GM23338 (cell line): ENCODE measurements around the gene ADGRE3. TPM values are rescaled to one million over a fixed set of nuclear protein-coding genes. Genes with fewer than 3 reads are reported as not detected.

Source experiments
- ATAC-seq: fragments of 200-7000 bp; cut with Tn5 transposase; 3 replicates; pipeline ENCODE4 v1.9.1; 2020
- DNase-seq: peaks from one replicate; pipeline ENCODE4 v3.0.0-alpha.2; 2015; ENCODE audit warnings: low spot score
- H2AFZ ChIP-seq: fragments of 200-600 bp; sonication (generic); 2 replicates; pipeline ENCODE4 v1.8.0; 2016; ENCODE audit warnings: antibody characterized with exemption, mild to moderate bottlenecking, moderate library complexity
- H3F3A ChIP-seq: fragments of 200-600 bp; sonication (generic); replicated peaks from 2 replicates; pipeline ENCODE4 v1.8.0; 2017; ENCODE audit warnings: antibody characterized with exemption, mixed run types, low read depth
- H3K27ac ChIP-seq: fragments of 200-600 bp; sonication (generic); 2 replicates; pipeline ENCODE4 v1.6.1; 2016; ENCODE audit warnings: low read depth
- H3K27me3 ChIP-seq: fragments of 200-600 bp; sonication (generic); 2 replicates; pipeline ENCODE4 v1.8.0; 2016; ENCODE audit warnings: mild to moderate bottlenecking, mixed run types, moderate library complexity; ENCODE audit not compliant: insufficient read depth
- H3K36me3 ChIP-seq: fragments of 200-600 bp; sonication (generic); 2 replicates; pipeline ENCODE4 v1.8.0; 2016; ENCODE audit warnings: mild to moderate bottlenecking; ENCODE audit not compliant: insufficient read depth
- H3K4me1 ChIP-seq: fragments of 200-600 bp; sonication (generic); 2 replicates; pipeline ENCODE4 v1.8.0; 2016; ENCODE audit warnings: mild to moderate bottlenecking, moderate library complexity; ENCODE audit not compliant: insufficient read depth
- H3K4me2 ChIP-seq: fragments of 200-600 bp; sonication (generic); 2 replicates; pipeline ENCODE4 v1.7.1; 2017; ENCODE audit warnings: mixed run types
- H3K4me3 ChIP-seq: fragments of 200-600 bp; sonication (generic); 2 replicates; pipeline ENCODE4 v1.6.1; 2016; ENCODE audit warnings: mixed run types
- H3K79me2 ChIP-seq: fragments of 200-600 bp; sonication (generic); replicated peaks from 2 replicates; pipeline ENCODE4 v1.8.0; 2017; ENCODE audit warnings: mild to moderate bottlenecking; ENCODE audit not compliant: insufficient read depth
- H3K9me2 ChIP-seq: fragments of 200-600 bp; sonication (generic); 2 replicates; pipeline ENCODE4 v1.8.0; 2017; ENCODE audit not compliant: insufficient read depth
- H4K20me1 ChIP-seq: fragments of 200-600 bp; sonication (generic); replicated peaks from 2 replicates; pipeline ENCODE4 v1.8.0; 2017; ENCODE audit warnings: mild to moderate bottlenecking; ENCODE audit not compliant: insufficient read depth
- H3K27ac Mint-ChIP-seq: 2 replicates; pipeline ENCODE4 v1.8.0; 2020; ENCODE audit warnings: inconsistent platforms, mild to moderate bottlenecking, moderate library complexity, mixed read lengths
- H3K27me3 Mint-ChIP-seq: 3 replicates; pipeline ENCODE4 v1.8.0; 2022; ENCODE audit warnings: low read depth, mild to moderate bottlenecking, moderate library complexity, mixed read lengths, inconsistent platforms; ENCODE audit not compliant: insufficient read depth, poor library complexity
- H3K36me3 Mint-ChIP-seq: 3 replicates; pipeline ENCODE4 v1.8.0; 2021; ENCODE audit warnings: low read depth, mild to moderate bottlenecking, inconsistent platforms, moderate library complexity, mixed read lengths
- H3K4me1 Mint-ChIP-seq: 3 replicates; pipeline ENCODE4 v1.8.0; 2020; ENCODE audit warnings: mild to moderate bottlenecking, inconsistent platforms, mixed read lengths
- H3K4me3 Mint-ChIP-seq: 3 replicates; pipeline ENCODE4 v1.8.0; 2021; ENCODE audit warnings: moderate library complexity, mild to moderate bottlenecking, inconsistent platforms, mixed read lengths
- H3K9me3 Mint-ChIP-seq: 3 replicates; pipeline ENCODE4 v1.8.0; 2020; ENCODE audit warnings: moderate library complexity, mild to moderate bottlenecking, inconsistent platforms, mixed read lengths
- EZH2phosphoT487 ChIP-seq: fragments of 200-600 bp; sonication (generic); IDR thresholded peaks from one replicate; pipeline ENCODE4 v1.8.1; 2018; ENCODE audit warnings: antibody characterized with exemption; ENCODE audit not compliant: unreplicated experiment
- NANOG ChIP-seq: IDR thresholded peaks from 2 replicates; pipeline ENCODE4 v1.6.1; 2016; ENCODE audit warnings: antibody characterized with exemption, borderline replicate concordance
- ZNF331 ChIP-seq: fragments of 250-450 bp; sonication (Bioruptor Pico); IDR thresholded peaks from 2 replicates; pipeline ENCODE4 v1.5.0; 2020; ENCODE audit warnings: low read depth, mild to moderate bottlenecking, moderate library complexity
- polyA plus RNA-seq: library from polyadenylated mRNA; unstranded; fragments of >200 nt; fragmentation: Nextera tagmentation; extraction: Ambion mirVana; gene quantifications from 2 replicates; pipeline ENCODE4 v1.2.1, GENCODE V29; 2016
- total RNA-seq: library from RNA; depleted of rRNA; stranded (reverse); fragments of >200 nt; shearing (Covaris generic); gene quantifications from 2 replicates; pipeline ENCODE4 v1.2.3, GENCODE V29; 2014
- TF ChIP-seq, protein P1 (sequence below), 2 experiments: fragments of 200-600 bp in 1 of 2; sonication (generic) in 1 of 2; conservative IDR thresholded peaks; 2 replicates each; pipeline versions ENCODE4 v1.5.1 to v1.6.1; 2016 to 2017; ENCODE audit warnings: antibody characterized with exemption in 2 of 2, low read depth in 2 of 2, mild to moderate bottlenecking in 2 of 2, moderate library complexity in 1 of 2
- TF ChIP-seq, protein P2 (sequence below): IDR thresholded peaks from one replicate; pipeline ENCODE4 v1.6.1; 2018; ENCODE audit warnings: antibody characterized with exemption; ENCODE audit not compliant: unreplicated experiment
- TF ChIP-seq, protein P3 (sequence below): IDR thresholded peaks from 2 replicates; pipeline ENCODE4 v1.6.1; 2016; ENCODE audit warnings: antibody characterized with exemption
- TF ChIP-seq, protein P4 (sequence below): fragments of 250-450 bp; sonication (Bioruptor Pico); IDR thresholded peaks from 2 replicates; pipeline ENCODE4 v1.5.0; 2020; ENCODE audit warnings: mild to moderate bottlenecking, moderate library complexity

Gene ADGRE3
- total and polyA plus RNA-seq, 2 experiments from 2014 or later: not detected

DNA sequence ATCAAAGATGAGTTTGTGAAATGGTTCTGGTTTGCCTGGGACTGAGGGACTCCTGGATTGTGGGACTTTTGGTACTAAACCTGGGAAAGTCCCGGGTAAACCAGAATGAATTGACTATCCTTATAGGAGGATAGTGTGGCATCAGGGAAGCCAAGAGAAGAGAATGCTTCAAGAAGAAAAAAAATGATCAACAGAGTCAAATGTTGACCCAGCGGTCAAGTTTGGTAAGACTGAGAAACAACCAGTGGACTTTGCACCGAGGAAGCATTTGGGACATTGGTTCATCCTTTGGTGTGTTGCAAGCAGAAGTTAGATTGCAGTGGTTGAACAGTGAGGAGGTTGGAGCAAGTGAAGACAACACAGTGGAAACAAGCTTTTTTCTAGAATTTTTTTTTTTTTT lies 58.2 kb downstream of the ADGRE3 start:
- no peaks in the 10 kb centered on the region for H3K79me2 ChIP-seq
- Mint-ChIP-seq H3K36me3 (peaks cover 18% of the 10 kb centered on the region), H3K4me1 (no peaks in the 10 kb centered on the region), H3K4me3 (no peak overlapping the region), H3K27ac (no peak overlapping the region), H3K27me3 (no peaks in the 10 kb centered on the region), H3K9me3 (peaks cover 92% of the 10 kb centered on the region)
- H4K20me1 ChIP-seq: no peaks in the 10 kb centered on the region
- H3K27me3 ChIP-seq: no peaks in the 10 kb centered on the region
- H3K27ac ChIP-seq: no peak overlapping the region
- H3K36me3 ChIP-seq: no peaks in the 10 kb centered on the region
- no peaks in the 10 kb centered on the region for H3F3A ChIP-seq
- no peak overlapping the region for H3K4me2 ChIP-seq
- TF ChIP-seq, protein P1, sequence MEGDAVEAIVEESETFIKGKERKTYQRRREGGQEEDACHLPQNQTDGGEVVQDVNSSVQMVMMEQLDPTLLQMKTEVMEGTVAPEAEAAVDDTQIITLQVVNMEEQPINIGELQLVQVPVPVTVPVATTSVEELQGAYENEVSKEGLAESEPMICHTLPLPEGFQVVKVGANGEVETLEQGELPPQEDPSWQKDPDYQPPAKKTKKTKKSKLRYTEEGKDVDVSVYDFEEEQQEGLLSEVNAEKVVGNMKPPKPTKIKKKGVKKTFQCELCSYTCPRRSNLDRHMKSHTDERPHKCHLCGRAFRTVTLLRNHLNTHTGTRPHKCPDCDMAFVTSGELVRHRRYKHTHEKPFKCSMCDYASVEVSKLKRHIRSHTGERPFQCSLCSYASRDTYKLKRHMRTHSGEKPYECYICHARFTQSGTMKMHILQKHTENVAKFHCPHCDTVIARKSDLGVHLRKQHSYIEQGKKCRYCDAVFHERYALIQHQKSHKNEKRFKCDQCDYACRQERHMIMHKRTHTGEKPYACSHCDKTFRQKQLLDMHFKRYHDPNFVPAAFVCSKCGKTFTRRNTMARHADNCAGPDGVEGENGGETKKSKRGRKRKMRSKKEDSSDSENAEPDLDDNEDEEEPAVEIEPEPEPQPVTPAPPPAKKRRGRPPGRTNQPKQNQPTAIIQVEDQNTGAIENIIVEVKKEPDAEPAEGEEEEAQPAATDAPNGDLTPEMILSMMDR (conservative IDR thresholded peaks at IDR 0.05; ENCODE audit: low read depth in 2 of 2): no peak
- TF ChIP-seq EZH2phosphoT487: no peak
- no peak for TF ChIP-seq ZNF331
- TF ChIP-seq, protein P2, sequence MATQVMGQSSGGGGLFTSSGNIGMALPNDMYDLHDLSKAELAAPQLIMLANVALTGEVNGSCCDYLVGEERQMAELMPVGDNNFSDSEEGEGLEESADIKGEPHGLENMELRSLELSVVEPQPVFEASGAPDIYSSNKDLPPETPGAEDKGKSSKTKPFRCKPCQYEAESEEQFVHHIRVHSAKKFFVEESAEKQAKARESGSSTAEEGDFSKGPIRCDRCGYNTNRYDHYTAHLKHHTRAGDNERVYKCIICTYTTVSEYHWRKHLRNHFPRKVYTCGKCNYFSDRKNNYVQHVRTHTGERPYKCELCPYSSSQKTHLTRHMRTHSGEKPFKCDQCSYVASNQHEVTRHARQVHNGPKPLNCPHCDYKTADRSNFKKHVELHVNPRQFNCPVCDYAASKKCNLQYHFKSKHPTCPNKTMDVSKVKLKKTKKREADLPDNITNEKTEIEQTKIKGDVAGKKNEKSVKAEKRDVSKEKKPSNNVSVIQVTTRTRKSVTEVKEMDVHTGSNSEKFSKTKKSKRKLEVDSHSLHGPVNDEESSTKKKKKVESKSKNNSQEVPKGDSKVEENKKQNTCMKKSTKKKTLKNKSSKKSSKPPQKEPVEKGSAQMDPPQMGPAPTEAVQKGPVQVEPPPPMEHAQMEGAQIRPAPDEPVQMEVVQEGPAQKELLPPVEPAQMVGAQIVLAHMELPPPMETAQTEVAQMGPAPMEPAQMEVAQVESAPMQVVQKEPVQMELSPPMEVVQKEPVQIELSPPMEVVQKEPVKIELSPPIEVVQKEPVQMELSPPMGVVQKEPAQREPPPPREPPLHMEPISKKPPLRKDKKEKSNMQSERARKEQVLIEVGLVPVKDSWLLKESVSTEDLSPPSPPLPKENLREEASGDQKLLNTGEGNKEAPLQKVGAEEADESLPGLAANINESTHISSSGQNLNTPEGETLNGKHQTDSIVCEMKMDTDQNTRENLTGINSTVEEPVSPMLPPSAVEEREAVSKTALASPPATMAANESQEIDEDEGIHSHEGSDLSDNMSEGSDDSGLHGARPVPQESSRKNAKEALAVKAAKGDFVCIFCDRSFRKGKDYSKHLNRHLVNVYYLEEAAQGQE: no peak
- TF ChIP-seq, protein P3, sequence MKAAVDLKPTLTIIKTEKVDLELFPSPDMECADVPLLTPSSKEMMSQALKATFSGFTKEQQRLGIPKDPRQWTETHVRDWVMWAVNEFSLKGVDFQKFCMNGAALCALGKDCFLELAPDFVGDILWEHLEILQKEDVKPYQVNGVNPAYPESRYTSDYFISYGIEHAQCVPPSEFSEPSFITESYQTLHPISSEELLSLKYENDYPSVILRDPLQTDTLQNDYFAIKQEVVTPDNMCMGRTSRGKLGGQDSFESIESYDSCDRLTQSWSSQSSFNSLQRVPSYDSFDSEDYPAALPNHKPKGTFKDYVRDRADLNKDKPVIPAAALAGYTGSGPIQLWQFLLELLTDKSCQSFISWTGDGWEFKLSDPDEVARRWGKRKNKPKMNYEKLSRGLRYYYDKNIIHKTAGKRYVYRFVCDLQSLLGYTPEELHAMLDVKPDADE: no peak
- TF ChIP-seq NANOG: no peak
- TF ChIP-seq, protein P4, sequence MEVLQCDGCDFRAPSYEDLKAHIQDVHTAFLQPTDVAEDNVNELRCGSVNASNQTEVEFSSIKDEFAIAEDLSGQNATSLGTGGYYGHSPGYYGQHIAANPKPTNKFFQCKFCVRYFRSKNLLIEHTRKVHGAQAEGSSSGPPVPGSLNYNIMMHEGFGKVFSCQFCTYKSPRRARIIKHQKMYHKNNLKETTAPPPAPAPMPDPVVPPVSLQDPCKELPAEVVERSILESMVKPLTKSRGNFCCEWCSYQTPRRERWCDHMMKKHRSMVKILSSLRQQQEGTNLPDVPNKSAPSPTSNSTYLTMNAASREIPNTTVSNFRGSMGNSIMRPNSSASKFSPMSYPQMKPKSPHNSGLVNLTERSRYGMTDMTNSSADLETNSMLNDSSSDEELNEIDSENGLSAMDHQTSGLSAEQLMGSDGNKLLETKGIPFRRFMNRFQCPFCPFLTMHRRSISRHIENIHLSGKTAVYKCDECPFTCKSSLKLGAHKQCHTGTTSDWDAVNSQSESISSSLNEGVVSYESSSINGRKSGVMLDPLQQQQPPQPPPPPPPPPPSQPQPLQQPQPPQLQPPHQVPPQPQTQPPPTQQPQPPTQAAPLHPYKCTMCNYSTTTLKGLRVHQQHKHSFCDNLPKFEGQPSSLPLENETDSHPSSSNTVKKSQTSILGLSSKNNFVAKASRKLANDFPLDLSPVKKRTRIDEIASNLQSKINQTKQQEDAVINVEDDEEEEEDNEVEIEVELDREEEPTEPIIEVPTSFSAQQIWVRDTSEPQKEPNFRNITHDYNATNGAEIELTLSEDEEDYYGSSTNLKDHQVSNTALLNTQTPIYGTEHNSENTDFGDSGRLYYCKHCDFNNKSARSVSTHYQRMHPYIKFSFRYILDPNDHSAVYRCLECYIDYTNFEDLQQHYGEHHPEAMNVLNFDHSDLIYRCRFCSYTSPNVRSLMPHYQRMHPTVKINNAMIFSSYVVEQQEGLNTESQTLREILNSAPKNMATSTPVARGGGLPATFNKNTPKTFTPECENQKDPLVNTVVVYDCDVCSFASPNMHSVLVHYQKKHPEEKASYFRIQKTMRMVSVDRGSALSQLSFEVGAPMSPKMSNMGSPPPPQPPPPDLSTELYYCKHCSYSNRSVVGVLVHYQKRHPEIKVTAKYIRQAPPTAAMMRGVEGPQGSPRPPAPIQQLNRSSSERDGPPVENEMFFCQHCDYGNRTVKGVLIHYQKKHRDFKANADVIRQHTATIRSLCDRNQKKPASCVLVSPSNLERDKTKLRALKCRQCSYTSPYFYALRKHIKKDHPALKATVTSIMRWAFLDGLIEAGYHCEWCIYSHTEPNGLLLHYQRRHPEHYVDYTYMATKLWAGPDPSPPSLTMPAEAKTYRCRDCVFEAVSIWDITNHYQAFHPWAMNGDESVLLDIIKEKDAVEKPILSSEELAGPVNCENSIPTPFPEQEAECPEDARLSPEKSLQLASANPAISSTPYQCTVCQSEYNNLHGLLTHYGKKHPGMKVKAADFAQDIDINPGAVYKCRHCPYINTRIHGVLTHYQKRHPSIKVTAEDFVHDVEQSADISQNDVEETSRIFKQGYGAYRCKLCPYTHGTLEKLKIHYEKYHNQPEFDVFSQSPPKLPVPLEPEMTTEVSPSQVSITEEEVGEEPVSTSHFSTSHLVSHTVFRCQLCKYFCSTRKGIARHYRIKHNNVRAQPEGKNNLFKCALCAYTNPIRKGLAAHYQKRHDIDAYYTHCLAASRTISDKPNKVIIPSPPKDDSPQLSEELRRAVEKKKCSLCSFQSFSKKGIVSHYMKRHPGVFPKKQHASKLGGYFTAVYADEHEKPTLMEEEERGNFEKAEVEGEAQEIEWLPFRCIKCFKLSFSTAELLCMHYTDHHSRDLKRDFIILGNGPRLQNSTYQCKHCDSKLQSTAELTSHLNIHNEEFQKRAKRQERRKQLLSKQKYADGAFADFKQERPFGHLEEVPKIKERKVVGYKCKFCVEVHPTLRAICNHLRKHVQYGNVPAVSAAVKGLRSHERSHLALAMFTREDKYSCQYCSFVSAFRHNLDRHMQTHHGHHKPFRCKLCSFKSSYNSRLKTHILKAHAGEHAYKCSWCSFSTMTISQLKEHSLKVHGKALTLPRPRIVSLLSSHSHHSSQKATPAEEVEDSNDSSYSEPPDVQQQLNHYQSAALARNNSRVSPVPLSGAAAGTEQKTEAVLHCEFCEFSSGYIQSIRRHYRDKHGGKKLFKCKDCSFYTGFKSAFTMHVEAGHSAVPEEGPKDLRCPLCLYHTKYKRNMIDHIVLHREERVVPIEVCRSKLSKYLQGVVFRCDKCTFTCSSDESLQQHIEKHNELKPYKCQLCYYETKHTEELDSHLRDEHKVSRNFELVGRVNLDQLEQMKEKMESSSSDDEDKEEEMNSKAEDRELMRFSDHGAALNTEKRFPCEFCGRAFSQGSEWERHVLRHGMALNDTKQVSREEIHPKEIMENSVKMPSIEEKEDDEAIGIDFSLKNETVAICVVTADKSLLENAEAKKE (CRISPR knock-in tag): no peak
- peaks cover 8% of the 10 kb centered on the region; the same call in 1 of the 2 replicates for H3K9me2 ChIP-seq
- DNase-seq (no peak), ATAC-seq (no peak)
- H3K4me1 ChIP-seq: no peaks in the 10 kb centered on the region
- H2AFZ ChIP-seq: no peak overlapping the region
- H3K4me3 ChIP-seq: no peak overlapping the region
